ENCODE results near the gene SMC6. TPM values are rescaled to one million over a fixed set of nuclear protein-coding genes. Genes with fewer than 3 reads are reported as not detected.

Gene SMC6
- total RNA-seq, 1 experiment from 2014 or later = 46.7 TPM

DNA sequence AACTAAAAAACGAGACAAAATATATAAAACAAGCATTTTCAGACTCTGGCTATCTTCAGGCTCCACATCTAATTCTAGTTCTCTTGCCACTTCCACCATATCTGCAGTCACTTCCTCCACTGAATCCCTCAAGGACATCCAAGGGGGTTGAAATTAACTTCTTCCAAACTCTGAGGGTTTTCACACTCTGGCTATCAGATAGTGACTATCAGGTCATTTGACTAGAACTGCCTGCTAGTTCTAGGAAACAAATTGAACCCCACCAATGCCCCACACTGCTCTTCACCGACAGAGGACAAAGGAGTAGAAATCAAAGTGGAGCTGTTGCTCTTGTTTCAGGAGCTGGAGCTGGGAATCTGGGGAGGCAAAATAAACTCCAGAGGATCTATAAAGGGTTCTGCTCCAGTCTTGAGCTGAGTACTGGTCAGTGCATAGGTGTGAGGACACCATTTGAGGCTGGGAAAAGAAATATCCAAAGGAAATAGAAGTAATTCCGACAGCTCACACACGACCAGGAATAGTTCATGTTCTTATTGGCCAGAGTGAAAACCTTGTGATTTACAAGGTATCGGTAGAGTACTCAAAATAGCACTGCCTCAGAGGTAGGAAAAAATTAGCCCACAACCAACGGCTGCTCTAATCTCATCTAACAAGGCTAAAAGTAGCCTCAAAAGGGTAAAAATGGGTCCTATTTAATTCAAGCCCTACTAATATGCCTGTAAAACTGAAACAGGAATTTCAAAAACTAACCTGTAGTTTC, 71.3 kb downstream of the SMC6 start:
- TF ChIP-seq ESRRA (CRISPR knock-in tag; IDR thresholded peaks at IDR 0.05; ENCODE audit: borderline replicate concordance) (no peak), CREM (CRISPR knock-in tag; IDR thresholded peaks at IDR 0.05) (no peak), ZNF396 (CRISPR knock-in tag; IDR thresholded peaks at IDR 0.05; ENCODE audit: borderline replicate concordance) (no peak), ZBTB21 (CRISPR knock-in tag; IDR thresholded peaks at IDR 0.05; ENCODE audit: borderline replicate concordance) (no peak), IRF2 (CRISPR knock-in tag; IDR thresholded peaks at IDR 0.05; ENCODE audit: borderline replicate concordance, low read depth) (no peak), NFATC4 (CRISPR knock-in tag; IDR thresholded peaks at IDR 0.05) (no peak)
- TF ChIP-seq, protein P1, sequence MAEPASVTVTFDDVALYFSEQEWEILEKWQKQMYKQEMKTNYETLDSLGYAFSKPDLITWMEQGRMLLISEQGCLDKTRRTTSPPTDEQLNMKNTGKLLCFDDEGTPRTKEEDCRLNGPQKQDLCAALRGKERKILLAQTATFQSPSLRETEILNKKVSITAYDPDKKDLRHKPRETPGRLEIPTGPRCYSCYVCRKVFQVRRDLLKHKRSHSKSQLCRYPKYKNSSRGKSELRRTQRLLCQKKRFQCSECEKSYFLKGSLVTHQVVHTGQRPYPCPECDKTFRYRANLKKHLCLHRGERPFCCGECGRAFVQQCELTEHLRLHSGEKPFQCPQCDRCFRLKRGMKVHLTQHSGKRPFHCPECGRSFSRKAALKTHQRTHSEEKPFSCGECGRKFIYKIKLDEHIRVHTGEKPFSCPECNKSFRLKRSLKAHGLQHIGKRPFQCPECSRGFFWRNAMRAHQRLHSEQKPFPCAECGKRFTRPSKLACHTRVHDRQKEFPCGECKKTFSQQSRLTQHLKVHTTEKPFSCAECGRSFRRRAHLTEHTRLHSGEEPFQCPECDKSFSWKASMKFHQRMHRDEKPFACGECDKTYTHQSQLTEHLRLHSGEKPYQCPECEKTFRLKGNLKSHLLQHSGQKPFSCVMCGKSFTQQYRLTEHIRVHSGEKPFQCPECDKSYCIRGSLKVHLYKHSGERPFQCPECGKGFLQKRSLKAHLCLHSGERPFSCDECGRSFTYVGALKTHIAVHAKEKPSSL (CRISPR knock-in tag; conservative IDR thresholded peaks at IDR 0.05) = no peak
- TF ChIP-seq, protein P2, sequence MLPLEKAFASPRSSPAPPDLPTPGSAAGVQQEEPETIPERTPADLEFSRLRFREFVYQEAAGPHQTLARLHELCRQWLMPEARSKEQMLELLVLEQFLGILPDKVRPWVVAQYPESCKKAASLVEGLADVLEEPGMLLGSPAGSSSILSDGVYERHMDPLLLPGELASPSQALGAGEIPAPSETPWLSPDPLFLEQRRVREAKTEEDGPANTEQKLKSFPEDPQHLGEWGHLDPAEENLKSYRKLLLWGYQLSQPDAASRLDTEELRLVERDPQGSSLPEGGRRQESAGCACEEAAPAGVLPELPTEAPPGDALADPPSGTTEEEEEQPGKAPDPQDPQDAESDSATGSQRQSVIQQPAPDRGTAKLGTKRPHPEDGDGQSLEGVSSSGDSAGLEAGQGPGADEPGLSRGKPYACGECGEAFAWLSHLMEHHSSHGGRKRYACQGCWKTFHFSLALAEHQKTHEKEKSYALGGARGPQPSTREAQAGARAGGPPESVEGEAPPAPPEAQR (CRISPR knock-in tag; IDR thresholded peaks at IDR 0.05) = no peak
- TF ChIP-seq, protein P3, sequence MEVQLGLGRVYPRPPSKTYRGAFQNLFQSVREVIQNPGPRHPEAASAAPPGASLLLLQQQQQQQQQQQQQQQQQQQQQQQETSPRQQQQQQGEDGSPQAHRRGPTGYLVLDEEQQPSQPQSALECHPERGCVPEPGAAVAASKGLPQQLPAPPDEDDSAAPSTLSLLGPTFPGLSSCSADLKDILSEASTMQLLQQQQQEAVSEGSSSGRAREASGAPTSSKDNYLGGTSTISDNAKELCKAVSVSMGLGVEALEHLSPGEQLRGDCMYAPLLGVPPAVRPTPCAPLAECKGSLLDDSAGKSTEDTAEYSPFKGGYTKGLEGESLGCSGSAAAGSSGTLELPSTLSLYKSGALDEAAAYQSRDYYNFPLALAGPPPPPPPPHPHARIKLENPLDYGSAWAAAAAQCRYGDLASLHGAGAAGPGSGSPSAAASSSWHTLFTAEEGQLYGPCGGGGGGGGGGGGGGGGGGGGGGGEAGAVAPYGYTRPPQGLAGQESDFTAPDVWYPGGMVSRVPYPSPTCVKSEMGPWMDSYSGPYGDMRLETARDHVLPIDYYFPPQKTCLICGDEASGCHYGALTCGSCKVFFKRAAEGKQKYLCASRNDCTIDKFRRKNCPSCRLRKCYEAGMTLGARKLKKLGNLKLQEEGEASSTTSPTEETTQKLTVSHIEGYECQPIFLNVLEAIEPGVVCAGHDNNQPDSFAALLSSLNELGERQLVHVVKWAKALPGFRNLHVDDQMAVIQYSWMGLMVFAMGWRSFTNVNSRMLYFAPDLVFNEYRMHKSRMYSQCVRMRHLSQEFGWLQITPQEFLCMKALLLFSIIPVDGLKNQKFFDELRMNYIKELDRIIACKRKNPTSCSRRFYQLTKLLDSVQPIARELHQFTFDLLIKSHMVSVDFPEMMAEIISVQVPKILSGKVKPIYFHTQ (CRISPR knock-in tag; IDR thresholded peaks at IDR 0.05) = no peak
- ChIA-PET CTCF (no interaction called here), POLR2A (no interaction called here)
- H3K4me1 Mint-ChIP-seq = no peaks in the 10 kb centered on the region
- ATAC-seq (no peak), DNase-seq (ENCODE audit: low spot score) (no peak)
- H3K4me3 Mint-ChIP-seq = no peak overlapping the region
- H3K27me3 Mint-ChIP-seq (ENCODE audit: low read depth) = no peaks in the 10 kb centered on the region
- H3K9me3 Mint-ChIP-seq = no peaks in the 10 kb centered on the region
- peaks cover 41% of the 10 kb centered on the region for H3K36me3 Mint-ChIP-seq
- H3K27ac Mint-ChIP-seq = no peak overlapping the region

DNA sequence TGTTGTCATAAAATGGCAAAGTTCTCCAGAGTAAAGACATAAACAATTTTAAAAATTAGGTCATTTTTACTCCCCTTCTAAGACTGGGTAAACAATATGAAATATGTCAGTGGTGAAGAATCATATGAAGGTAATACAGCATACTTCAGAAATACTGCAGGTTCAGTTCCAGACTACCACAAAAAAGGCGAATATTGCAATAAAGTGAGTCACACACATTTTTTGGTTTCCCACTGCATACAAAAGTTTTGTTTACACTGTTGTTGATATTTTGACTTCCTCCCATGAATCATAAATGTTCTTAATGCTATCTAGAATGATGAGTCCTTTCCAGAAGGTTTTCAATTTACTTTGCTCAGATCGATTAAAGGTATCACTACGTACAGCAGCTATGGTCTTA, 73.5 kb downstream of the SMC6 start:
- H3K4me1 Mint-ChIP-seq = no peaks in the 10 kb centered on the region
- no peak for DNase-seq (ENCODE audit: low spot score)
- no peak for ATAC-seq
- peaks cover 40% of the 10 kb centered on the region for H3K36me3 Mint-ChIP-seq
- H3K4me3 Mint-ChIP-seq = no peak overlapping the region
- TF ChIP-seq, protein P4, sequence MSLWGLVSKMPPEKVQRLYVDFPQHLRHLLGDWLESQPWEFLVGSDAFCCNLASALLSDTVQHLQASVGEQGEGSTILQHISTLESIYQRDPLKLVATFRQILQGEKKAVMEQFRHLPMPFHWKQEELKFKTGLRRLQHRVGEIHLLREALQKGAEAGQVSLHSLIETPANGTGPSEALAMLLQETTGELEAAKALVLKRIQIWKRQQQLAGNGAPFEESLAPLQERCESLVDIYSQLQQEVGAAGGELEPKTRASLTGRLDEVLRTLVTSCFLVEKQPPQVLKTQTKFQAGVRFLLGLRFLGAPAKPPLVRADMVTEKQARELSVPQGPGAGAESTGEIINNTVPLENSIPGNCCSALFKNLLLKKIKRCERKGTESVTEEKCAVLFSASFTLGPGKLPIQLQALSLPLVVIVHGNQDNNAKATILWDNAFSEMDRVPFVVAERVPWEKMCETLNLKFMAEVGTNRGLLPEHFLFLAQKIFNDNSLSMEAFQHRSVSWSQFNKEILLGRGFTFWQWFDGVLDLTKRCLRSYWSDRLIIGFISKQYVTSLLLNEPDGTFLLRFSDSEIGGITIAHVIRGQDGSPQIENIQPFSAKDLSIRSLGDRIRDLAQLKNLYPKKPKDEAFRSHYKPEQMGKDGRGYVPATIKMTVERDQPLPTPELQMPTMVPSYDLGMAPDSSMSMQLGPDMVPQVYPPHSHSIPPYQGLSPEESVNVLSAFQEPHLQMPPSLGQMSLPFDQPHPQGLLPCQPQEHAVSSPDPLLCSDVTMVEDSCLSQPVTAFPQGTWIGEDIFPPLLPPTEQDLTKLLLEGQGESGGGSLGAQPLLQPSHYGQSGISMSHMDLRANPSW (CRISPR knock-in tag; conservative IDR thresholded peaks at IDR 0.05; ENCODE audit: low read depth) = no peak
- TF ChIP-seq, protein P5, sequence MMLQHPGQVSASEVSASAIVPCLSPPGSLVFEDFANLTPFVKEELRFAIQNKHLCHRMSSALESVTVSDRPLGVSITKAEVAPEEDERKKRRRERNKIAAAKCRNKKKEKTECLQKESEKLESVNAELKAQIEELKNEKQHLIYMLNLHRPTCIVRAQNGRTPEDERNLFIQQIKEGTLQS (CRISPR knock-in tag; conservative IDR thresholded peaks at IDR 0.05) = no peak
- CTCF ChIA-PET = interaction anchor here (1.1 to 1.5 kb wide), 2 partner anchors 9 kb away, joined by 6 to 14 read pairs; no protein-coding TSS in a partner anchor
- POLR2A ChIA-PET = no interaction called here
- no peak overlapping the region for H3K27ac Mint-ChIP-seq
- no peaks in the 10 kb centered on the region for H3K27me3 Mint-ChIP-seq (ENCODE audit: low read depth)
- H3K9me3 Mint-ChIP-seq = no peaks in the 10 kb centered on the region

DNA sequence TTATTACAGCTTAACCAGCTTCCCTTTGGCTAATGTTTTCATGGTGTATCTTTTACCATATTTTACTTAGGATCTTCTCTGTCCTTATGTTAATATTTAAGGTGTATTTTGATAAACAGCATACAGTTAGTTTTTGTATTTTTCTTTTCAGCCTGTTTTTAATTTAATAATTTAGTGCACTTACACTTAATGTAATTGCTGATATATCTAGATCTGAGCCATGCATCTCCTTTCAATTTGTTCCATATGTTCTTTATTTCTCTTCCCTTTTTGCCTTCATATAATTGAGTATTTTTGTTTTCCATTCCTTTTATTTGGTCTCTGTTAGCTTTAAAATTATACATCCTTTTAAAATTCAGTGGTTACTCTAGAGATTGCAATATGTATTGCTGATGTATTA, 78.8 kb downstream of the SMC6 start:
- H3K27me3 Mint-ChIP-seq (ENCODE audit: low read depth) = no peaks in the 10 kb centered on the region
- DNase-seq (ENCODE audit: low spot score) (no peak), ATAC-seq (no peak)
- no peak overlapping the region for H3K27ac Mint-ChIP-seq
- no peaks in the 10 kb centered on the region for H3K9me3 Mint-ChIP-seq
- H3K36me3 Mint-ChIP-seq = peaks cover 27% of the 10 kb centered on the region
- no peak overlapping the region for H3K4me3 Mint-ChIP-seq
- TF ChIP-seq NFE2L1 (CRISPR knock-in tag; IDR thresholded peaks at IDR 0.05) (no peak), KAT7 (CRISPR knock-in tag; IDR thresholded peaks at IDR 0.05; ENCODE audit: borderline replicate concordance) (no peak), TEAD4 (CRISPR knock-in tag; IDR thresholded peaks at IDR 0.05) (no peak), JUN (CRISPR knock-in tag; IDR thresholded peaks at IDR 0.05) (no peak)
- TF ChIP-seq, protein P5 (CRISPR knock-in tag; conservative IDR thresholded peaks at IDR 0.05) = no peak
- ChIA-PET CTCF (no interaction called here), POLR2A (no interaction called here)
- no peaks in the 10 kb centered on the region for H3K4me1 Mint-ChIP-seq
